WTC11 (cell line): ENCODE results near the gene TRPV2.

Experiments used
- CTCF ChIP-seq: fragments of 200-600 bp; IDR thresholded peaks from 2 replicates; pipeline ENCODE4 v1.8.0; 2022; ENCODE audit warnings: antibody characterized with exemption
- NFYB ChIP-seq: sonication (generic); formaldehyde crosslinking; conservative IDR thresholded peaks from 2 replicates; pipeline ENCODE4 v1.8.0; 2022; ENCODE audit warnings: low read depth, missing genetic modification reagents
- NR2C2 ChIP-seq: sonication (generic); formaldehyde crosslinking; IDR thresholded peaks from 2 replicates; pipeline ENCODE4 v1.8.0; 2022; ENCODE audit warnings: mild to moderate bottlenecking, missing genetic modification reagents
- PREB ChIP-seq: sonication (generic); formaldehyde crosslinking; IDR thresholded peaks from 2 replicates; pipeline ENCODE4 v1.8.1; 2022; ENCODE audit warnings: mild to moderate bottlenecking, missing genetic modification reagents, moderate library complexity, borderline replicate concordance
- SMAD3 ChIP-seq: sonication (generic); formaldehyde crosslinking; IDR thresholded peaks from 2 replicates; pipeline ENCODE4 v1.8.0; 2022; ENCODE audit warnings: missing genetic modification reagents, mild to moderate bottlenecking, borderline replicate concordance
- SP1 ChIP-seq: sonication (generic); formaldehyde crosslinking; conservative IDR thresholded peaks from 2 replicates; pipeline ENCODE4 v1.8.1; 2022; ENCODE audit warnings: missing genetic modification reagents
- TCF7 ChIP-seq: sonication (generic); formaldehyde crosslinking; IDR thresholded peaks from 2 replicates; pipeline ENCODE4 v1.8.0; 2022; ENCODE audit warnings: mild to moderate bottlenecking, low read depth, missing genetic modification reagents, moderate library complexity
- ZNF121 ChIP-seq: sonication (generic); formaldehyde crosslinking; IDR thresholded peaks from 2 replicates; pipeline ENCODE4 v1.8.0; 2023; ENCODE audit warnings: missing genetic modification reagents
- ZNF416 ChIP-seq: fragments of 250-450 bp; sonication (Bioruptor Pico); IDR thresholded peaks from 2 replicates; pipeline ENCODE4 v1.9.0; 2021; ENCODE audit warnings: mild to moderate bottlenecking, inconsistent platforms
- TF ChIP-seq, protein P1 (sequence below): sonication (generic); formaldehyde crosslinking; IDR thresholded peaks from 2 replicates; pipeline ENCODE4 v1.8.0; 2022; ENCODE audit warnings: missing genetic modification reagents
- TF ChIP-seq, protein P2 (sequence below): sonication (generic); formaldehyde crosslinking; IDR thresholded peaks from 2 replicates; pipeline ENCODE4 v1.8.1; 2023; ENCODE audit warnings: mild to moderate bottlenecking, moderate library complexity, missing genetic modification reagents
- TF ChIP-seq, protein P3 (sequence below): sonication (generic); formaldehyde crosslinking; IDR thresholded peaks from 2 replicates; pipeline ENCODE4 v1.8.0; 2022; ENCODE audit warnings: mild to moderate bottlenecking, missing genetic modification reagents
- TF ChIP-seq, protein P4 (sequence below): sonication (generic); formaldehyde crosslinking; IDR thresholded peaks from 2 replicates; pipeline ENCODE4 v1.8.0; 2023; ENCODE audit warnings: mild to moderate bottlenecking, missing genetic modification reagents
- TF ChIP-seq, protein P5 (sequence below): sonication (generic); formaldehyde crosslinking; conservative IDR thresholded peaks from 2 replicates; pipeline ENCODE4 v1.8.1; 2022; ENCODE audit warnings: mild to moderate bottlenecking, missing genetic modification reagents

- TF ChIP-seq CTCF (no peak), SP1 (no peak), NR2C2 (CRISPR knock-in tag) (no peak), ZNF121 (no peak), PREB (no peak), NFYB (CRISPR knock-in tag) (no peak), TCF7 (CRISPR knock-in tag) (no peak), SMAD3 (CRISPR knock-in tag) (no peak), ZNF416 (CRISPR knock-in tag) (no peak)
- TF ChIP-seq, protein P1, sequence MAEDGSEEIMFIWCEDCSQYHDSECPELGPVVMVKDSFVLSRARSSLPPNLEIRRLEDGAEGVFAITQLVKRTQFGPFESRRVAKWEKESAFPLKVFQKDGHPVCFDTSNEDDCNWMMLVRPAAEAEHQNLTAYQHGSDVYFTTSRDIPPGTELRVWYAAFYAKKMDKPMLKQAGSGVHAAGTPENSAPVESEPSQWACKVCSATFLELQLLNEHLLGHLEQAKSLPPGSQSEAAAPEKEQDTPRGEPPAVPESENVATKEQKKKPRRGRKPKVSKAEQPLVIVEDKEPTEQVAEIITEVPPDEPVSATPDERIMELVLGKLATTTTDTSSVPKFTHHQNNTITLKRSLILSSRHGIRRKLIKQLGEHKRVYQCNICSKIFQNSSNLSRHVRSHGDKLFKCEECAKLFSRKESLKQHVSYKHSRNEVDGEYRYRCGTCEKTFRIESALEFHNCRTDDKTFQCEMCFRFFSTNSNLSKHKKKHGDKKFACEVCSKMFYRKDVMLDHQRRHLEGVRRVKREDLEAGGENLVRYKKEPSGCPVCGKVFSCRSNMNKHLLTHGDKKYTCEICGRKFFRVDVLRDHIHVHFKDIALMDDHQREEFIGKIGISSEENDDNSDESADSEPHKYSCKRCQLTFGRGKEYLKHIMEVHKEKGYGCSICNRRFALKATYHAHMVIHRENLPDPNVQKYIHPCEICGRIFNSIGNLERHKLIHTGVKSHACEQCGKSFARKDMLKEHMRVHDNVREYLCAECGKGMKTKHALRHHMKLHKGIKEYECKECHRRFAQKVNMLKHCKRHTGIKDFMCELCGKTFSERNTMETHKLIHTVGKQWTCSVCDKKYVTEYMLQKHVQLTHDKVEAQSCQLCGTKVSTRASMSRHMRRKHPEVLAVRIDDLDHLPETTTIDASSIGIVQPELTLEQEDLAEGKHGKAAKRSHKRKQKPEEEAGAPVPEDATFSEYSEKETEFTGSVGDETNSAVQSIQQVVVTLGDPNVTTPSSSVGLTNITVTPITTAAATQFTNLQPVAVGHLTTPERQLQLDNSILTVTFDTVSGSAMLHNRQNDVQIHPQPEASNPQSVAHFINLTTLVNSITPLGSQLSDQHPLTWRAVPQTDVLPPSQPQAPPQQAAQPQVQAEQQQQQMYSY (CRISPR knock-in tag) = no peak
- TF ChIP-seq, protein P2, sequence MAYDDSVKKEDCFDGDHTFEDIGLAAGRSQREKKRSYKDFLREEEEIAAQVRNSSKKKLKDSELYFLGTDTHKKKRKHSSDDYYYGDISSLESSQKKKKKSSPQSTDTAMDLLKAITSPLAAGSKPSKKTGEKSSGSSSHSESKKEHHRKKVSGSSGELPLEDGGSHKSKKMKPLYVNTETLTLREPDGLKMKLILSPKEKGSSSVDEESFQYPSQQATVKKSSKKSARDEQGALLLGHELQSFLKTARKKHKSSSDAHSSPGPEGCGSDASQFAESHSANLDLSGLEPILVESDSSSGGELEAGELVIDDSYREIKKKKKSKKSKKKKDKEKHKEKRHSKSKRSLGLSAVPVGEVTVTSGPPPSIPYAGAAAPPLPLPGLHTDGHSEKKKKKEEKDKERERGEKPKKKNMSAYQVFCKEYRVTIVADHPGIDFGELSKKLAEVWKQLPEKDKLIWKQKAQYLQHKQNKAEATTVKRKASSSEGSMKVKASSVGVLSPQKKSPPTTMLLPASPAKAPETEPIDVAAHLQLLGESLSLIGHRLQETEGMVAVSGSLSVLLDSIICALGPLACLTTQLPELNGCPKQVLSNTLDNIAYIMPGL (CRISPR knock-in tag) = no peak
- TF ChIP-seq, protein P3, sequence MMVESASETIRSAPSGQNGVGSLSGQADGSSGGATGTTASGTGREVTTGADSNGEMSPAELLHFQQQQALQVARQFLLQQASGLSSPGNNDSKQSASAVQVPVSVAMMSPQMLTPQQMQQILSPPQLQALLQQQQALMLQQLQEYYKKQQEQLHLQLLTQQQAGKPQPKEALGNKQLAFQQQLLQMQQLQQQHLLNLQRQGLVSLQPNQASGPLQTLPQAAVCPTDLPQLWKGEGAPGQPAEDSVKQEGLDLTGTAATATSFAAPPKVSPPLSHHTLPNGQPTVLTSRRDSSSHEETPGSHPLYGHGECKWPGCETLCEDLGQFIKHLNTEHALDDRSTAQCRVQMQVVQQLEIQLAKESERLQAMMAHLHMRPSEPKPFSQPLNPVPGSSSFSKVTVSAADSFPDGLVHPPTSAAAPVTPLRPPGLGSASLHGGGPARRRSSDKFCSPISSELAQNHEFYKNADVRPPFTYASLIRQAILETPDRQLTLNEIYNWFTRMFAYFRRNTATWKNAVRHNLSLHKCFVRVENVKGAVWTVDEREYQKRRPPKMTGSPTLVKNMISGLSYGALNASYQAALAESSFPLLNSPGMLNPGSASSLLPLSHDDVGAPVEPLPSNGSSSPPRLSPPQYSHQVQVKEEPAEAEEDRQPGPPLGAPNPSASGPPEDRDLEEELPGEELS (CRISPR knock-in tag) = no peak
- TF ChIP-seq, protein P4, sequence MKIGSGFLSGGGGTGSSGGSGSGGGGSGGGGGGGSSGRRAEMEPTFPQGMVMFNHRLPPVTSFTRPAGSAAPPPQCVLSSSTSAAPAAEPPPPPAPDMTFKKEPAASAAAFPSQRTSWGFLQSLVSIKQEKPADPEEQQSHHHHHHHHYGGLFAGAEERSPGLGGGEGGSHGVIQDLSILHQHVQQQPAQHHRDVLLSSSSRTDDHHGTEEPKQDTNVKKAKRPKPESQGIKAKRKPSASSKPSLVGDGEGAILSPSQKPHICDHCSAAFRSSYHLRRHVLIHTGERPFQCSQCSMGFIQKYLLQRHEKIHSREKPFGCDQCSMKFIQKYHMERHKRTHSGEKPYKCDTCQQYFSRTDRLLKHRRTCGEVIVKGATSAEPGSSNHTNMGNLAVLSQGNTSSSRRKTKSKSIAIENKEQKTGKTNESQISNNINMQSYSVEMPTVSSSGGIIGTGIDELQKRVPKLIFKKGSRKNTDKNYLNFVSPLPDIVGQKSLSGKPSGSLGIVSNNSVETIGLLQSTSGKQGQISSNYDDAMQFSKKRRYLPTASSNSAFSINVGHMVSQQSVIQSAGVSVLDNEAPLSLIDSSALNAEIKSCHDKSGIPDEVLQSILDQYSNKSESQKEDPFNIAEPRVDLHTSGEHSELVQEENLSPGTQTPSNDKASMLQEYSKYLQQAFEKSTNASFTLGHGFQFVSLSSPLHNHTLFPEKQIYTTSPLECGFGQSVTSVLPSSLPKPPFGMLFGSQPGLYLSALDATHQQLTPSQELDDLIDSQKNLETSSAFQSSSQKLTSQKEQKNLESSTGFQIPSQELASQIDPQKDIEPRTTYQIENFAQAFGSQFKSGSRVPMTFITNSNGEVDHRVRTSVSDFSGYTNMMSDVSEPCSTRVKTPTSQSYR (CRISPR knock-in tag) = no peak
- TF ChIP-seq, protein P5, sequence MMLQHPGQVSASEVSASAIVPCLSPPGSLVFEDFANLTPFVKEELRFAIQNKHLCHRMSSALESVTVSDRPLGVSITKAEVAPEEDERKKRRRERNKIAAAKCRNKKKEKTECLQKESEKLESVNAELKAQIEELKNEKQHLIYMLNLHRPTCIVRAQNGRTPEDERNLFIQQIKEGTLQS (CRISPR knock-in tag) = no peak
These were observed 43.6 kb upstream of the TRPV2 start for GRCh38 chr17:16371742-16372141.
